B cell (primary cell): ENCODE measurements around the gene APOL3.

Source experiments
- CTCF ChIP-seq: fragments of 200-600 bp; IDR thresholded peaks from one replicate; pipeline ENCODE4 v1.8.0; 2022; ENCODE audit warnings: antibody characterized with exemption, mild to moderate bottlenecking
- EZH2 ChIP-seq: IDR thresholded peaks from 2 replicates; pipeline ENCODE4 v1.6.1; 2012; ENCODE audit warnings: borderline replicate concordance, low read depth, mild to moderate bottlenecking, moderate library complexity, low read length; ENCODE audit not compliant: insufficient read depth, poor library complexity, severe bottlenecking

GRCh38 chr22:36100134-36100824 is 60.3 kb downstream of the APOL3 start:
- TF ChIP-seq CTCF, result no peak
- no peak for TF ChIP-seq EZH2
